A673 (cell line): ENCODE measurements around the gene ZSCAN26.

Experiments
- CTCF ChIP-seq: fragments of 300-800, 200-600 bp; sonication (generic); conservative IDR thresholded peaks from 2 replicates; pipeline ENCODE4 v1.5.1; 2017; ENCODE audit warnings: low read depth, mild to moderate bottlenecking, antibody characterized with exemption, low read length, moderate library complexity, mixed read lengths
- EZH2 ChIP-seq: fragments of 200-600 bp; sonication (generic); IDR thresholded peaks from 2 replicates; pipeline ENCODE4 v1.6.1; 2017; ENCODE audit warnings: borderline replicate concordance, low read depth, mild to moderate bottlenecking, mixed read lengths, antibody characterized with exemption, low read length; ENCODE audit not compliant: poor library complexity, severe bottlenecking

DNA sequence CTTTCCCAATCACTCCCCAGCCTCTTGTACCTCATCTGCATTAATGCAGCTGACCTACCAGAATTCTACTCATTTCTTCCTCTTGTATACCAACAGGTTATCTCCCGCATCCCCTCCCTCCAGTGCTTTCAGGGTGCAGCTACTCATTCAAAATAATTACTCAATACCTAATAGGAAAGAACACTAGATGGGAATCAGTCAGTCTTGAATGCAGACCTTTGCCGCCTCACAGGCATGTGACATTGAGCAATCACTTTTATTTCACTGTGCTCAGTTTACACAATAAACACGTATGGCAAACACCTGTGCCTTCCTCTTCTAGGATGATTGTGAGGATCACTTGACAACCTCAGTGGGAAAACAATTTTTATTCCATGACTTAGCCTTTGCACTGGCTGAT lies 55.7 kb downstream of the ZSCAN26 start:
- no peak for TF ChIP-seq CTCF
- no peak for TF ChIP-seq EZH2
